ENCODE results near the gene LRRC15.

LRRC15 gene

DNA sequence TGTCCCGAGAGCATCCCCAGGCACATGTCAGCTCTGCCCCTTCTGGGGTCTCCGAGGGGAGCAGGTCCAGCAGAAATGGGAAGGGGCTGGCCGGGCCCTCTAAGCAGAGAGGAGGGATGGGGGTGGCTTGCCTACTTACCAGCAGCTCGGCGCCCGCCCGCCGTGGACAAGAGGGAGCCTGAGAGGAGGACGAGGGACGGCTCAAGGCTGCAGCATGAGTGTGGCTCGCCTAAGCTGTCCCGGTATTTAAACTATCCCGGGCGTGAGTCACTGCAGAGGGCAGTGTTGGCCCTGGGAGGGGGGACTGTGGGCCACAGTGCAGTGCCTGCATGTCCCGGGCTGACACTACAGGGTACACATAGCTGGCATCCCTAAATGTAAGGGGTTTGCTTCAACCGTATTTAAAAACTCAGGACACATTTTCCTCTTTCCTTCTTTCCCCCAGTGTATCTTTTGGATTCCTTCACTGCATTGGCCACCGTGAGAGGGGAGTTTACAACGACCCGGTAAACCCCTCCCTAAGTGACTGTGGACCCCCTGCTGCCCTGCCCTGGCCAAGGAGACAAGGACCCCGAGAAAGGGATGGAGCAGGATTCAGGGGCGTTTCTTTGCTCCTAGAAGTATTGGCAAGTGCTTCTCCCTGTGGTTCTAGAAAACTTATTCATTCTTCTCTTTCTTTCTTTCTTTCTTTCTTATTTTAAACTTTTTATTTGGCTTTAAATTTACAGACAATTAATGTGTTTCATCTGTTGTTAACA is at the start of gene LRRC15:
Gene LRRC15 (minus strand): TSS at position 222 of the 758 bp plus-strand sequence. CDS start 8,700 bp downstream, outside the sequence.
- no peak for DNase-seq

DNA sequence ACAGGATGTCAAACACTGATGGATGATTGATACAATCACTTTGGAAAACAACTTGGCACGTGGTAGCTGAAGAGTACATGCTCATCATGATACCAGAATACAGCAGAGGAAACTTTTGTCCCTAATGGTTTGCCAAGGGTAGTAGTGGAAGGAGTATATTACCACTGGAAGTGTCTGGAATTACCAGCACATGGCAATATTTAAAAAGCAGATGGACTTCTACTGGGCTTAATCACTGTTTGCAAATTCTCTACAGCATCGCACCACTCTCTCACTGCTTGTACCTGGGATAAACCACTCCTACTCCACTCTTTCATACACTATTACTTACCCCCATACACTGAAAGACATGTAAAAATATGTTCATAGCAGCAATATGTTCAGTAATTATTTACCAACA is 49.1 kb upstream of the LRRC15 start:
- no peak for DNase-seq

DNA sequence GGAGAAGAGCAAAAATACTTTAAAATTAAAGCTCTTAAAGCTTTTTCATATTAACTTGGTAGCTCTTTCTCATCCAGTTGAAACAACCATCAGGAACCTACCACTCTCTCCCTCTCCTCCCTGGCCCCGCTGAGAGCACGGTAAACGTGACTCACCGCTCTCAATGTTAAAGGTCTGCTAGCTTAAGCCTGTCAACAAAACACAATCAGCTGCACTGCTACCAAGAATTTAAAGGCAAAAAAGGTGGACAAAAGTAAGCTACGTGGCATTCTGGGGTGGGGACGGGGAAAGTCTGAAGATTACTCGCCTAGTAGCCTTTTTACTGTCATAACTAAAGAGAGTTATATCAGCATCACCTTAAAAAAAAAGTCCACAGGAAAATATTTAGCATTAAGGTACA is 37.9 kb upstream of the LRRC15 start:
- DNase-seq, result no peak

DNA sequence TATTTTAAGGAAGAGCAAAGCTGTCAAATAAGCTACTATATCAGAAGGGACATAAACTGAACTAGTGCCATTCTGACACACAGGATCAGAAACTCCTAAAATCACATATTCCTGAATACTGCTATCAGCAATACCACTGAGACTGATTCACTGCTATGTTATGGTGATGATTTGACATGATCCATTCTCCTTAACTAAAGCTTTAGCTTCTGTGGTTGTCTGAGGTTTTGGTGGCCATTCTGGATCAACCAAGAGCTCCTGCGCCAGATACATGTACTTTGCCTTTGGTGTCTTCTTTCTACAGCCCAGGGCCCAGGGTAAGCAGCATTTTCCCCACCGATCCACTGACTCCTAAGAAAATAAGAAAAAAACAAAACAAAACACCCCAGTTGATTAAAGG is 36.2 kb upstream of the LRRC15 start:
- no peak for DNase-seq

DNA sequence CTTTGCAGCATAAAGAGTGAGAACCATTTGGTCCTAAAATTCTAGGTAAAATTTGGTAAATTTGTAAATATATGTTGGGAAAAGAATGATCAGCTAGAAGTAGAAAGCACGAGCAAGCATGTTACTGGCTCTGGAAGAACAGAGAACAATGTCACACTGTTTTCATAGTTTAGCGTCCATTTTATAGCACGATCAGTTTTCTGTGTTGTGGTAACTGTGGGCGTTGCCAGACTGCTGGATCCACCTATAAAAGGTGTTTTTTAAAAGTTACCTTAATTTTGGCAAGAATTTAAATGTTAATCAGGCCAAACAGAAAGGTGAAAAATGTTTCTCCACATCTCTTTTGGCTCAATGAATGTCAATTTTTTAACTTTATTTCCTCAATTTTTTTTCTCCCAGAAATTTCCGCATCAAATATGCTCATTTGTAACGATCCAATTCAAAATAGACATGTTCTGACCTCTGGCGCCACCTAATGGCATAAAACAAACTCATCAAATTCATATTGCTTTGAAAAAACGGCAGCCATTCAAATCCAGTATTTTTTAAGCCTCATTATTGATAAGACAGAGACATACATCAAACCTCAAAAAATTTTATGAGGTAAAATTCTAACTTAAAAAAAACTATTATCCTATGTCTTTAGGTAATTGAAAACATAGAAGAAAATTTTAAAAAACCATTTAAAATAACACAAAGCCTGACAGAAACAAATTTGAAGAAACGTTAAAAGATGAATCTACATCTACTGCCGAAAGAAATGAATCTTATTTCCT is 35.0 kb upstream of the LRRC15 start:
- DNase-seq, result peak; percentile 65

DNA sequence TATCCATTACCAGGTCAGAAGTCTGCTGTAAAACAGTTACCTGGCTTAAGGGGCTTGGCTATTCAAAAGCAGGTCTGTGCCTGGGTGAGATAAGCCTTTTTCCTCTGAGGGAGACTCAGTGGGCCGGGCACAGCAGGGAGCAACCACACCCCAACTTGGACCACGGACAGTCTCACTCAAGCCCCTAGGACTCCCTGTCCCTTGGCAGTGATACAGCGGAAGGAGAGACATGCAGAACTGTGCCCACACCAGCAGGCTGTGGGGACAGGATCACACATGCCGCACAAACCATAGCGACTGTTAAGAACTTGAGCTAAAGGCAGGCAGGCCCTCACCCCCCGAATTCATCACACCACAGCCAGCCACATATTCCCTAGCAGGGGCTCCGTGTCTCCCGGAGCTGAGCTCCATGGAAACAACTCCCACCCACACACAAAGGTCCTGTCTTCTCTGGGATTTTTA is 32.4 kb upstream of the LRRC15 start:
- no peak for DNase-seq

DNA sequence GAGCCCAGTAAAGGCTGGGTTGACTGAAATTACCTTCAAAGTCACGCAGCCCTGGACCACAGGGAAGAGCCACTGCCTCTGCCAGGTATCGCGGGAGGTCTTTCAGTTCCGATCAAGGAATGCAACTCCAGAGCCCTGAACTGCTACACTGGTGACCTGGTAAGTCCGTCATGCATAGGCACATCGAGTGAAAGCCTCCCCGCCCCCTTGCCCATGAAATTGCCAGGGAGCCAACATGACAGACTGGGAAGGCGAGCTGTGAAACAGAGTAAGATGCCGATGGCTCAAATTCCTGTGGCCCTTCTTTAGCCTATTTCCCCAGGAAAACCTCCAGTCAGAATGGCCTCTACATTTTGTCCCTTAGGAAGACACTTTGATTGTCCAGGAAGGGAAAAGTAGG is 31.8 kb upstream of the LRRC15 start:
- no peak for DNase-seq

DNA sequence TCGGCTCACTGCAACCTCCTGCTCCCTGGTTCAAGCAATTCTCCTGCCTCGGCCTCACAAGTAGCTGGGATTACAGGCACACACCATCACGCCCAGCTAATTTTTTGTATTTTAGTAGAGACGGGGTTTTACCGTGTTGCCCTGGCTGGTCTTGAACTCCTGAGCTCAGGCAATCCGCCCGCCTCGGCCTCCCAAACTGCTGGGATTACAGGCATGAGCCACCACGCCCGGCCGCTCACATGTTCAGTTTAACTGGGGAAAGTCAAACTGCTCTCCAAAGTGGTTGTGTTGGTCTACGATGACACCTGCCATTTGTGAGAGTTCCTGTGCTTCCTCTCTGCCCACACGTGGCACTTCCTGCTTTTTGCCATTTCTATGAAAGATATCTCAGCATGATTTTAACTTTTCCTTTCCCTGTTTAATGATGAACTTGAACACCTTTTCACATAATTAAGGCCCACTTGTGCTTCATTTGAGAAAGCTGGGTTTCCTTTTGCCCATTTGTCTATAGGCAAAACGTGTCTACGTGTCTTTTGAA is 30.4 kb upstream of the LRRC15 start:
- DNase-seq, result no peak

DNA sequence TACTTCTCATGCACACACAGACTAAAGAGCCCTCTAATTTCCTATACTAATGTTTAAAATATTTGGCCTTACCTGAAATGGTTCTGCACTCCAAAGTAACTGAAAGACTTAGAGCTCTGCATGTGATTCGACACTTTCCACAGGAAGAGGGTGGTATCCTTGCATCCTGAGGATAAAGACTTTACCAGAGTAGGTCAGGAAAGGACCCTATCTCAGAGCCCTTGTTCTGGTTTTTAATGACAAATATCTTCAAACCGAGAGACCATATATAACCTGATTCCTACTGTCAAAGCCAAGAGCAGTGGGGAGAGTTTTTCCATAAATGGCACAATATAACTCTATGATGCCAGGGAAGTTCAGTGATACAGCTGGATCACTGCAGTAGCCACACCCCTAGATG is 29.6 kb upstream of the LRRC15 start, which contains the start of gene GP5:
Gene GP5 (minus strand): TSS at position 101 of the 400 bp plus-strand sequence. CDS start 984 bp downstream, outside the sequence.
- DNase-seq, result no peak

DNA sequence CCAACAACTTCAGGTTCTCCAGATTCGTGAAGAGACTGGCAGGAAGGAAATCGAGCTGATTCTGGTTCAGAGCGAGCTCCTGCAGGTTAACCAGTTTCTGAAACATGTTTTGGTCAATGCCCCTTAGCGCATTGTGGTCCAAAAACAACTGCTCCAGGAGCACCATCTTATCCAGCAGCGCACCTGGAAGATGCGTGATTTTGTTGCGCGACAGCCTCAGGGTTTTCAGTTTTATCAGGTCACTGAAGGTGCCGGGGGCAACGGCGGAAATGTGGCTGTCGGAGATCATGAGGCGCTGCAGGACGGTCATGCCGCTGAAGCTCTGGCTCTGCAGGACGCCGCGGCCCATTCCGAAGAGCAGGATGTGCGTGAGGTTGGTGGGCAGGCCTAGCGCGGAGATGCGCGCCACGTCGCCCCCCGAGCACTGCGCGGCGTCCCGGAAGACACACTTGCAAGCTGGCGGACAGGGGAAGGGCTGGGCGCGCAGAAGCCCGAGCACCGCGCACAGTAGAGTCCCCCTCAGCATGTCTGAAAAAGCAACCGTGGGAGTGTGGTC is 28.3 kb upstream of the LRRC15 start:
- peak; percentile 16 for DNase-seq

DNA sequence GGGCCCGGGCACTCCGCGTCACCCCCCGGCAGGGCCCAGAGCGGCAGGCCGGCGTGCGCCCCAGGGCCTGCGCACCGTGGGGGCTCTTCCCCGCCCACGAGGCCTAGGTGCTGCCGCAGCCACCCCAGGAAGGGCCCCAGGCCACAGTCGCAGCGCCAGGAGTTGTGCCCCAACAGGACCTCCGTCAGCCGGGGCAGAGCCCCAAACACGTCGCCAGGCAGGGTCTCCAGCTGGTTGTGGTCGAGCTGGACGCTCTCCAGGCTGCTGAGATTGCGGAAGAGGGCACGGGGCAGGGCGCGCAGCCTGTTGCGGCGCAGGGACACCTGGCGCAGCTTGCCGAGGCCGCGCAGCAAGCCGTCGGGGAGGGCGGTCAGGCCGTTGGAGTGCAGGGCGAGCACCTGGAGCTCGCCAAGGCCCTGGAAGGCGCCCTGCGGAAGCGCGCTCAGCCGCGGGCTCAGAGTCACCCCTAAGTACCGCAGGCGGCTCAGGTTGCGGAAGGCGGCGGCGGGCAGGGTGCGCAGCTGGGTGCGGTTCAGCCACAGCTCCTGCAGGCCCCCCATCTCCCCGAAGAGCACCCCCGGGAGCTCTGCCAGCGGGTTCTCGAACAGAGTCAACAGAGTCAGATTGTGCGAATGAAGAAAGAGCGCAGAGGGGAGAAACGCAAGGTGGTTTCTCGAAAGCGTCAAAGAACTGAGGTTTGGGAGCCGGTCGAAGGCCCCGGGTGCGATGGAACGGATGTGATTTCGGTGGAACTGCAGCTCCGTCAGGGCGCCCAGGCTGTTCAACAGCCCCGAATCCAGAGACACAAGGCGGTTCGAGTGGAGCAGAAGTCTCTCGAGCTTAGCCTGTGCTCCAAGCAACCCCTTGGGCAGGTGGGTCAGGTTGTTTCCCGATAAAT is 27.6 kb upstream of the LRRC15 start:
- peak; percentile 8 for DNase-seq

DNA sequence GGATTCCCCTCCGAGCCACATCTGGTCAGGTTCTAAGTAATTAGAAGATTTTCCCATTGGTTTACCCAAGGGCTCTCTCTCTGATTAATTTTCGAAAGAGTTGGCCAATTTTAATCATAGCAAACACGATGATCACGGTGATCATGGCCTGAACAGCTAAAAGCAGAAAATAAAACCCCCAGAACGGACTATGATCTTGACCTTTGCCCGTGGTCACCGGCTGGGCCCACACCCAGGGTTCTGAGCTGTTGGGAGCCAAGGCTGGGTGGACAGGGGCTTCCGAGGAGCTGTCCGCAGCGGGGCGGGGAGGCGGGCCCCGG is 27.0 kb upstream of the LRRC15 start:
- no peak for DNase-seq

DNA sequence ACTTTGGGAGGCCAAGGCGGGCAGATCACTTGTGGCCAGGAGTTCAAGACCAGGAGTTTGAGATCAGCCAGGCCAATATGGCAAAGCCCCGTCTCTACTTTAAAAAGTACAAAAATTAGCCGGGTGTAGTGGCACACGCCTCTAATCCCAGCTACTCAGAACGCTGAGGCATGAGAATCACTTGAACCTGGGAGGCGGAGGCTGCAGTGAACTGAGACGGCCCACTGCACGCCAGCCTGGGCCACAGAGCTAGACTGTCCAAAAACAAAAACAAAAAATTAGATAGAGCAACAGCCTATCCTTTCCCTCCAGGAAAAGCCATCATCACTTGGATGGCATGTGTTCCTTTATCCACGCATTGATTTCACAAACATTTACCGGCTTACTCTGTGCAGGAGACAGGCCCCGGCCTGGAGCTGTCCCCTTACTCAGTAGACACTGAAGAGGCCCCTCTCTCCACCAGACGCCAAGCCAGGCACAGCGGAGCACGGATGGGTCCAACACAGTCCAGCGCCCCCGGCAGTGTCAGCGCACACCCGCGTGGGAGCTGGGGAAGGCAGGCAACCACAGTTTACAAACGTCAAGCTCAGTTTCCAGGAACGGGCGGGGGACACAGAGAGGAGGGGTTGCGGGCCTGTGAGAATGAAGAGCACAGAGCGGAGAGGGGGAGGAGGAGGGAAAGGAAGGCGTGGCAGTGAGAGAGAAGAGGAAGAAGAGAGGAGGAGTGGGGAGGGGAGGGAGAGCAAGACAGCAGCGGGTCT is 26.4 kb upstream of the LRRC15 start:
- DNase-seq, result peak; percentile 50

DNA sequence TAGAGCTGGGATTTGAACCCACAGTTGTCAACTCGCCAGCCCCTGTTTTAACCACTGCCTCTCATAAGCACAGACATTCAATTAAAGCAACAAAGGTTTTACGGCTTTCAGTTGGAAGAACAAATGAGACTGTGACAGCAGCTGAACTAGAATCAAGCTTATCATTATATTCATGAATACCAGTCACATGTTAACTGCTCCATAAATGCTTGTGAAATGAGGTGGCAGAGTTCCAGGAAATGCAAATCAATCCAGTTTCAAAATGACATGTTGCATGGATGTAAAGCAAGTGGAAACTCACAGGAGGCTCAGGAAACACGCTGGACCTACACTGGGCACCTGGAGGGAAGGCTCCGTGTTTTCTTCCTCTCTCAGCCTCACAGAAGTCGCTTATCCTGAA is 25.7 kb upstream of the LRRC15 start:
- no peak for DNase-seq

DNA sequence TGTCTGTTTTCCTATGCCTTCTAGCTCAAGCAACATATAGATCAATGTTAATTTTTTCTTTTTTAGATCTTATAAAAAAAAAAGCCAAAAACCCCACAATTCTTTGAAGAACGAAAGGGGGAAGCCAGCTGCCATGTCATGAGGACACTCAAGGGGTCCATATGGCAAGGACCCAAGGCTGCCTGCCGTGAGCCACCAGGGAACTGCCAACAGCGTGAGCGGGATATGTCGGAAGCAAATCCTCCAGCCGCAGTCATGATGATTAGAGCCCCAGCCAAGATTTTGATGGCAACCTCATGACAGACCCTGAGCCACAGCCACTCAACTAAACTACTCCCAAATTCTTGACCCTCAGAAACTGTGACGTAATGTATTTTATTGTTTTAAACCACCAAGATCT is 23.0 kb upstream of the LRRC15 start:
- DNase-seq, result no peak

DNA sequence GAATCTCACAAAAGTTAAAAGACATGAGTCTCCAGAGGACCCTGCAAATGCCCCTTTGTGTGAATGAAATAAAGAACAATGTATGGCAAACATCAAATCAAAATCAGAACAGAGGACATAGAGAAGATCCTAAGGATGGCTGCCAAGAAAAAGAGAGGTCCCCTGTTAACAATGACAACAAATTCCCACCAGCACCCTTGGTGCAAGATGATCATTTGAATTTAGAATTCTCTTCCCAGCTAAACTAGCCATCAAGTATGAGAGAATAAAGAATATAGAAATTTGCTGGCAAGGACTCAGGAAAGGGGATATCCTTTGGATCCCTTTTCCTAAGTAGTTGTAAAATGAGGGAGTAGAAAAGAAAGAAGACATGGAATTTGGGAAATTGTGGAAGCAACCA is 21.3 kb upstream of the LRRC15 start:
- no peak for DNase-seq

DNA sequence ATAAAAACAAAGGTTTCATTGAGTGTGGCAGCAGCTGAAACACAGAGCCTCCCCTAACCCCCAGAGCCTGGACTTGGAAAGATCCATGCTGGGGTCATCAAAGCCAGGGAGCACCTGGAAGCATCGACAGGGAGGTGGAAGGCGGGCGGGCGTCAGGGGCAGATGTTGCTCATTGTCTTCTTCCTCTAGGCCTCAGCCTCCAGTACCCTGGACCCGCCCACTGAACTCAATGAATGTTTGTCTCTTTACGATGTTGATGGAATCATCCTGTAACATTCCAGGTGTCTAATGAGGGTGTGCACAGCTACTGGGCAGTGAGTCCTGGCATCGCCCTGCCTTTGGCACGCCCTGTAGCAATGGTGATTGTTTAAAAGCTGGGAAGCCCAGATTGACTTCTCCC is 19.7 kb upstream of the LRRC15 start:
- no peak for DNase-seq

DNA sequence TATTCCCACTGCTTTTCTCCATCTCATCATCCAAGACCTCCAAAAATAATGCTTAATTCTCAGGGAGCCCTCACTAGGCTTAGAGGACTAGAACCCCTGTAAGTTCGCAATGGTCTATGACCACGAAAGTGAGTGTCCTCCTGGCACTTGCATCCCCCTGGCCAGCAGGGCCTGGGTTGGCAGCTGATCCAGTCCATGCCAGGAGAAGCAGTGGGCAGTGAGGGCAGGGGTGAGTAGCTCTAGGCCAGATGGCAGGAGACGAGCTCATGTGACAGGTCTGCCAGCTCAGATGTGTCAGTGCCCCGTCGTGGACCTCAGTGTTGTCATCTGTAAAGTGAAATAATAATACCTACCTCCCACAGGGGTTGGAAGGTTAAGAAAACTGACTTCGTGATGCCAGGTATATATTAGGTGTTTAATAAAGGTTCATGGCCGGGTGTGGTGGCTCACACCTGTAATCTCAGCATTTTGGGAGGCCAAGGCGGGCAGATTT is 18.4 kb upstream of the LRRC15 start:
- no peak for DNase-seq

DNA sequence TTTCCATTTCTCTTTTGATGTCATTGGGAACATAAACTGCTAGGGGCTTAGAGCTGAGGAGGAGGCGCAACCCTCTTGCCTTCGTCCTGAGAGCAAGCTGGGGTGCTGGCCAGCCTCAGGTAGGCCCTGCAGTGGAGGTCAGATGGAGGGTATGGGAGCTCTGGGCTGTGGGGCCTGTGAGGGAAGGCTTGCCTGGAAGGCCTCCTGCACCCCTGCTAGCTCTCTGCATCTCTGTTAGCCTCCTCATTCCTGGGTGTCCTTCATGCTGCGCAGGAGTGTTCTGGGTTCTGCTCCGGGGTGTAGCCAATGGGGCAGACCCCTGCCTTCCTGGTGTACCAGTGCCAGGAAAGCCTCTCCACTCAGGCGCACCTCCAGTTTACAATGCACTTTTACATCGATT is 17.7 kb upstream of the LRRC15 start:
- DNase-seq, result no peak

DNA sequence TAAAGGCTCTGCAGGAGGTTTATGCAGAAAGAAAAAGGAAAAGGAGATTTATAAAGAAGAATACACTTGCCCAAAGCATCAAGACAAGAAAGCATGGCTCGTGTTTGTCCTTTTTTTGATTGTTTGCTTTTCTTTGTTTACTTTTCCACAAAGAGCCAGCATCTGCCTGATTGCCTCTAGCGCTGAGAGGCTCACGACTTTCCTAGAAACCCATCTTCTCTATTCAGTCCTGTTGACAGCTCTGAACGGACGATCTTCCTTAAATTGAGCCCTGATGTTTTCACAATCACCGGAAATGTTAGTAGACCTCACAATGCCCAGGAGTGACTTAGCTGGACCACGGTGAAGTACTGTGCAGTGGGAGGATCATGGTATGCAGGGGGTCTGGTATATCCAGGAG is 17.1 kb upstream of the LRRC15 start:
- DNase-seq, result no peak

DNA sequence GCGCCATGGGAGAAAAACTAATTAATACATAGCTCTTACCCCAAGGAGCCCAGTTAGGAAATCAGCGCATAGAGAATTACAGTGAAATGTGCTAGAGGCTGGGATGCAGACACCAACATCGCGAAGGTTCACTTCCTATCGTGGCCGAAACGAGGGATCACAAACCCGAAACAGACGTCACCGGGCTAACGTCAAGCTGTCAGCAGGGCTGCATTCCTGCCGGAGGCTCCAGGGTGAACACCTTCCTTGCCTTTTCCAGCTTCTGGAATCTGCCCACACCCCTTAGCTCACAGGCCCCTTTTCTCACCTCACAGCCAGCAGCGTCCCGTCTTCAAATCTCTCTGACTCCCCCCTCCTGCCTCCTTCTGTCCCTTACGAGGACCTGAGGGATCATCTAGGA is 16.5 kb upstream of the LRRC15 start:
- DNase-seq, result no peak

DNA sequence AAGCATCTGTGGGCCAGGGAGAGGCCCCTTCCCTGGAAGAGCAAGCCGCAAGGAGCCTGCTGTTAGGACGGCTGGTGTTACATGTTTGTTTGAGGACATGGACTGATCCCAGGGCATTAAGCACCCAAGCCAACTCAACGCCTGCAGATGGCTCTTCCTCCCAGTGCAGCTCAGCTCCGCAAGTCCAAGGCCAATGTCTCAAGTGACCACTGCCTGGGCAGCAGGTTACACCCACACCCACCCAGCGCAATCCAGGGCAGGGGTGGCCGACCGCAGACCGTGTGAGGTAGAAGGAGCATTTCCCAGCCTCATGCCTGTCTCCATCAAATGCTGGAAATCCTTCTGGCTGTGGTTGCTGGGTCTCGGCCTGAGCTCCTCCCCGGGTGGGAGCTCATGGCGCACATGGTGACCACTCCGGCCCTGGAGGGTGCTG is 15.0 kb upstream of the LRRC15 start:
- no peak for DNase-seq

Measured in CD4-positive, alpha-beta T cell treated with Interleukin-4 for 4 hours (primary cell).